PC-9 (cell line): ENCODE data around the gene EMD.

ENCODE experiments used
- CTCF ChIP-seq: fragments of 200-600 bp; sonication (generic); conservative IDR thresholded peaks from 2 replicates; pipeline ENCODE4 v1.6.1; 2017; ENCODE audit warnings: mixed run types, antibody characterized with exemption, mild to moderate bottlenecking, moderate library complexity
- EZH2 ChIP-seq: fragments of 200-600 bp; sonication (generic); IDR thresholded peaks from 2 replicates; pipeline ENCODE4 v1.8.0; 2017; ENCODE audit warnings: antibody characterized with exemption, low read depth

GRCh38 chrX:154419189-154419588 is 40.1 kb downstream of the EMD start:
- TF ChIP-seq CTCF (no peak), EZH2 (no peak)
